Adipocyte (in vitro differentiated cells): ENCODE results near the gene LHX6.
A peak's percentile ranks its signal among the peaks of the same experiment; 100 is the strongest.

ENCODE experiments used
- DNase-seq: peaks from one replicate; pipeline ENCODE4 v3.0.0-alpha.2; 2015; ENCODE audit warnings: low read depth
- H3K27me3 ChIP-seq: replicated peaks from 2 replicates; pipeline ENCODE4 v1.7.0; 2013; ENCODE audit warnings: mild to moderate bottlenecking, low read length, moderate library complexity; ENCODE audit not compliant: control insufficient read depth, insufficient read depth
- H3K36me3 ChIP-seq: 2 replicates; pipeline ENCODE4 v1.7.0; 2013; ENCODE audit warnings: low read length, mild to moderate bottlenecking, moderate library complexity; ENCODE audit not compliant: control insufficient read depth, insufficient read depth, severe bottlenecking
- H3K4me1 ChIP-seq: 2 replicates; pipeline ENCODE4 v1.7.0; 2013; ENCODE audit warnings: mild to moderate bottlenecking, low read length, moderate library complexity; ENCODE audit not compliant: control insufficient read depth, insufficient read depth
- H3K4me3 ChIP-seq: 2 replicates; pipeline ENCODE4 v1.7.0; 2013; ENCODE audit warnings: mild to moderate bottlenecking, low read length, moderate library complexity
- H3K9ac ChIP-seq: 2 replicates; pipeline ENCODE4 v1.7.0; 2013; ENCODE audit warnings: mild to moderate bottlenecking, low read length, moderate library complexity
- H3K9me3 ChIP-seq: 2 replicates; pipeline ENCODE4 v1.7.0; 2013; ENCODE audit warnings: mild to moderate bottlenecking, low read length, moderate library complexity; ENCODE audit not compliant: control insufficient read depth

LHX6 gene

DNA sequence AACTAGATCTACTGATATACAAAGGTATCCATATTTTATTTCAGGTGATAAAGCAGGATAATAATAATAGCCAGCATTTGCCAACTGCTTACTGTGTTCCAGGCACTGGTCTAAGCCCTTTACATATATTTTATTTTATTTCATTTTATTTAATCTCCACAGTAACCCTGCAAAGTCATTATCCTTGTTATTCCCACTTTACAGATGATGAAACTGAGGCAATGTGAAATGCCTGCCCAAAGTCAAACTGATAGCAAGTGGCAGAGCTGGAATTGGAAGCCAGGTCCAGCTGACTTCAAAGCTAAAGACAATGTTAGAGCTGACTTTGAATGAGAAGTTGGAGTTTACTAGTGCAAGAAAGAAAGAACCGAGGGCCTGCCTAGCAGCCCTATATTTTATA, 44.2 kb downstream of the LHX6 start:
- no peaks in the 10 kb centered on the region for H3K9me3 ChIP-seq
- no peaks in the 10 kb centered on the region for H3K4me1 ChIP-seq
- no peak for DNase-seq
- no peak overlapping the region for H3K4me3 ChIP-seq
- H3K27me3 ChIP-seq = peaks cover 32% of the 10 kb centered on the region
- no peak overlapping the region for H3K9ac ChIP-seq
- no peaks in the 10 kb centered on the region for H3K36me3 ChIP-seq

DNA sequence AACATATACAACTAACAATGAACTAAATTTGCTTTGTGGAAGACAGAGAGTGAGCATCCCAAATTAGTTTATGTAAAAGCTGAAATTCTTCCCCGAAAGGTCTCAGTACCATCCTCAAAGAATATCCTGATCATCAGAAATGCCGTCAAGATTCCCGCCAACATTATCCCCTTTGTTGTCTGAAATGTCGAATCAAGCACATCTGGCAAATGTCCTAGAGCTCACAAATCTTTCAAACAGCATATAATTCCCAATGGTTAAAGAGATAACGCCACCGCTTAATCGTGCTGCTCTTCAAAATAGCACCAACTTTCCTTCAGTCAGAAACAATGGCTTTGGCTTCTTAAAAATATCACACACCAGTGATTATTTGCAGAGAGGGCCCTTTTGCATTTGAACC, 45.3 kb downstream of the LHX6 start:
- DNase-seq = no peak
- Histone ChIP-seq H3K27me3 (peaks cover 32% of the 10 kb centered on the region), H3K36me3 (no peaks in the 10 kb centered on the region), H3K9me3 (no peaks in the 10 kb centered on the region), H3K9ac (no peak overlapping the region), H3K4me1 (no peaks in the 10 kb centered on the region), H3K4me3 (no peak overlapping the region)

DNA sequence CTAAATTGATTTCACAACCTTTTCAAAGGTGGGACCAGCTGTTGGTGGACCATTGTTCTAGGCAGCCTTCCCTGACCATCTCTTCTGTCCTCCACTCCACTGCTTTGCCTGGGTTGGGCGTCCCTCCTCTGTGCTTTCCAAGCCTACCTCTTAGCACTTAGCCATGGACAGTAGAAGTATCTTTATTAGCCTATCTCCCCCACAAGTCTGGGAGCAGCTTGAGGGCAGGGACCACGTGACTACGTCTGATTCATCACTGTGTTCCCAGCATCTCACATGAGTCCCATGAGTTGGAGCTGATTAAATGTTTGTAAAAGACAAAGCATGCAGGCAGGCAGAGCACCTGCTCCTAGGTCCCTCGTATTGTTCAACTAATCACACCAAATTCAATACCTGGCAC, 48.1 kb downstream of the LHX6 start:
- peak; percentile 47 for DNase-seq
- H3K27me3 ChIP-seq = peaks cover 40% of the 10 kb centered on the region
- H3K4me1 ChIP-seq = no peaks in the 10 kb centered on the region
- no peak overlapping the region for H3K4me3 ChIP-seq
- H3K36me3 ChIP-seq = no peaks in the 10 kb centered on the region
- H3K9me3 ChIP-seq = no peaks in the 10 kb centered on the region
- no peak overlapping the region for H3K9ac ChIP-seq

DNA sequence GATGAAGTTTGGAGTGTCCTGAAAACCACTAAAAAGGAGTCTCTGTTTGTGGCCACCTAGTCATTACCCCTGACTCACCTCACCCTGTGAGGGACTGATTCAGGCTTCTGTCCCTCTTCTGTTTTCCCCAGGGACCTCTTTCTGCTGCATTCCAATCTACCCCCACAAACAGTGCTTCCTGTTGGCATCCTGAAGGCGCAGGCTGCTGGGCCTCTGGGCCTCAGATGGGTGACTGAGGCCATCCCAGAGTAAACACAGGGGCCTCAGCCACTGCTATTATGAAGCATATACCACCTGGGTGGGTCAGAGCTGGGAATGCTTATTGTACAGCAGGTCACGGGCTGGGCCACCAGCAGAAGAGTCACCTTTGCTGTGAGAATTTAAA, 49.1 kb downstream of the LHX6 start:
- Histone ChIP-seq H3K4me1 (no peaks in the 10 kb centered on the region), H3K4me3 (no peak overlapping the region), H3K9me3 (no peaks in the 10 kb centered on the region), H3K27me3 (peaks cover 46% of the 10 kb centered on the region), H3K36me3 (no peaks in the 10 kb centered on the region), H3K9ac (no peak overlapping the region)
- no peak for DNase-seq

DNA sequence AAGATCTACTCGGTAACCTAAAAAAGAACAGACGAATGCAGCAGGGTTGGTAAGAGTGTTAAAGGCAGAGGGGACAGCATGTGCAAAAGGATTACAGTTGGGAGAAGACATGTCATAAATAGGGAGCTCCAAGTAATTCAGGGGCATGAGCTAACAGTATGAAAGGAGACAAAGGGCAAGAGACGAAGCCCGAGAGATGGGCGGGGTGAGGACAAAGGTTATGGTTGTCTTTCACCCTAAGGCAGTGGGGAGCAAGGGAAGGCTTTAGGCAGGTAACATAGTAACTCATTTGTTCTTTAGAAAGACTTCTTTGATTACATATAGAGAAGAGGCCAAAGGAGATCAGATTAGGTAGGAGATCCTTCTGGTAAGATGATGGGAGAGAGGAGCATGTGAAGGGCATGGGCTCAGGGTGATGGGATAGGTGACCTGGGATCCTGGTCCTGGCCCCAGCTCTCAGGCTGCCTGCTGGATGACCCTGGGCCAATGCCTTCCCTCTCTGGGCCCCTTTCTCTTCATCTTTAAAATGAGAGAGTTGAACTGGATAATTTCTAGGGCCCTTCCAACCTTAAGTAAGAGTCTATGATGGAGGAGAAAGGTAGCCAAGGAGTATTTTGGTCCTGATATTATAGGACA, 49.6 kb downstream of the LHX6 start:
- H3K36me3 ChIP-seq = no peaks in the 10 kb centered on the region
- H3K27me3 ChIP-seq = peaks cover 46% of the 10 kb centered on the region
- no peak overlapping the region for H3K4me3 ChIP-seq
- DNase-seq = no peak
- H3K9me3 ChIP-seq = no peaks in the 10 kb centered on the region
- H3K4me1 ChIP-seq = no peaks in the 10 kb centered on the region
- no peak overlapping the region for H3K9ac ChIP-seq

DNA sequence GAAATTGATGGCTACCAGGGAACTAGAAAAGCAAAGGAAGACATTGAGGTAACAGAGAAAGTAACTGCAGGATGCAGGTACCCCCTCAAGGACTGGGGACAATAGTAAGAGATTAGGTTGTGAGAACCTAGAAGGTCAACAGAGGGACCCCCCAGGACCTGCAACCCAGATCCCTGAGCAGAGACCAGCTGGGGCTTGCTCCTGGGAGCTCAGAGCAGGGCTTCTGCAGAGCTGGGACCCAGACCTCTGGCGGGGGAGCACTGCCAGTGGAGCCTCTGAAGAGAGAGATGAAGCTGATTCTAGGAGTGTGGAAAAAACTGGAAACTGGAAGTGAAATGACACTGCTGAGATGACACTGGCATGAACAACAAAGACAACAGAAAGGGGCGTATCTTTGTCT, 51.8 kb downstream of the LHX6 start:
- no peak for DNase-seq
- no peaks in the 10 kb centered on the region for H3K4me1 ChIP-seq
- H3K27me3 ChIP-seq = peaks cover 43% of the 10 kb centered on the region
- no peak overlapping the region for H3K4me3 ChIP-seq
- no peaks in the 10 kb centered on the region for H3K36me3 ChIP-seq
- no peak overlapping the region for H3K9ac ChIP-seq
- H3K9me3 ChIP-seq = no peaks in the 10 kb centered on the region

DNA sequence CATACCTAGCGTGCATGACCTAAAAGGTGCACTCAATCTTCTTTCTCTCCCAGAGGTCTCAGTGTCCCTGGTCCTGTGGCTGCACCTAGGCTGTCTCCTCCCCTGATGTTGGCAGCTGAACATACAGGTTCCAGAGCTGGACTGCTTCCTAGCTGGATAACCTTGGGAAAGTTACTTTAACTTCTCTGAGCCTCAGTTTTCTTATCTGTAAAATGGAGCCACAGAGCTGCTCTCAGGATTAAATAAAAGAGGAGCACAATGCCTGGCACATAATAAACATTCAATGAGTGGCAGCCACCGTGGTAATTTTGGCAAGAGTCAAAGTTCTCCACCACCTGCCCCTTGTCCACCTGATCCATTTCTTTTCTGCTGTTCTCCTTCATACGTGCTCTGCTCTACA, 55.1 kb downstream of the LHX6 start:
- Histone ChIP-seq H3K27me3 (peaks cover 49% of the 10 kb centered on the region), H3K9me3 (no peaks in the 10 kb centered on the region), H3K9ac (no peak overlapping the region), H3K36me3 (no peaks in the 10 kb centered on the region), H3K4me1 (no peaks in the 10 kb centered on the region), H3K4me3 (no peak overlapping the region)
- no peak for DNase-seq

DNA sequence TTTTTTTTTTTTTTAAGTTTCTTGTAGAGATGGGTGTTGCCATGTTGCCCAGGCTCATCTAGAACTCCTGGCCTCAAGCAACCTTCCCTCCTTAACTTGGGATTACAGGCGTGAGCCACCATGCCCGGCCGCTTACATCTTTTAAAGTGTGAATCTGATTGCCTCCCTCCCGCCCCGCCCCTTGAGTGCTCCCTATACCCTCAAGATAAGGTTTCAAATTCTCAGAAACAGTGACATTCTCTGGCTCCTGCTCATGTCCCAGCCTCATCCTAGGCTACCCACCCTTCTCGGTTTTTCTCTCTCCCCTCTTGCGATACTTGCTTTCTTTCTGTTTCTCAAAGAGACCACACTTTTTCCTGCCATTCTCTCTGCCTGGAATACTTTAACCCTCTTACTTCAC, 56.6 kb downstream of the LHX6 start:
- Histone ChIP-seq H3K4me3 (no peak overlapping the region), H3K9me3 (no peaks in the 10 kb centered on the region), H3K4me1 (no peaks in the 10 kb centered on the region), H3K36me3 (no peaks in the 10 kb centered on the region), H3K27me3 (peaks cover 47% of the 10 kb centered on the region), H3K9ac (no peak overlapping the region)
- no peak for DNase-seq

DNA sequence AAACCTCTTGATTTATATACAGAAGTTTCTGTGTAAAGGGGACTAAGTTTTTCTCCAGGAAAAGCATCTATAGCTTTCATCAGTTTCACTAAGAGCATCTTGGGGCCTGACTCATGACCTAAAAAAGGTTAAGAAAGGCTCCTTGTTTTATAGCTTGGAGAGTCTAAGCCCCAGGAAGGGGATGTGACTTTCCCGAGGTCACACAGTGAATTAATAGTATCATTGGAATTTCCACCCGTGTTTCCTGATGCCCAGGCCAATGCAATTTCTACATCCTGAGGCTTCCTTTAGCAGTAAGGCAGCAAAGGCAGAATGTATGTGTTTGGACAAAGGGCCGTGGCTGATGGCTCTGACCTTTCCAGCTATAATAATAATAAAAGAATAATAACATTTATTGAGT, 60.4 kb downstream of the LHX6 start:
- Histone ChIP-seq H3K36me3 (no peaks in the 10 kb centered on the region), H3K4me3 (no peak overlapping the region), H3K9me3 (no peaks in the 10 kb centered on the region), H3K4me1 (no peaks in the 10 kb centered on the region), H3K27me3 (peaks cover 34% of the 10 kb centered on the region), H3K9ac (no peak overlapping the region)
- no peak for DNase-seq

DNA sequence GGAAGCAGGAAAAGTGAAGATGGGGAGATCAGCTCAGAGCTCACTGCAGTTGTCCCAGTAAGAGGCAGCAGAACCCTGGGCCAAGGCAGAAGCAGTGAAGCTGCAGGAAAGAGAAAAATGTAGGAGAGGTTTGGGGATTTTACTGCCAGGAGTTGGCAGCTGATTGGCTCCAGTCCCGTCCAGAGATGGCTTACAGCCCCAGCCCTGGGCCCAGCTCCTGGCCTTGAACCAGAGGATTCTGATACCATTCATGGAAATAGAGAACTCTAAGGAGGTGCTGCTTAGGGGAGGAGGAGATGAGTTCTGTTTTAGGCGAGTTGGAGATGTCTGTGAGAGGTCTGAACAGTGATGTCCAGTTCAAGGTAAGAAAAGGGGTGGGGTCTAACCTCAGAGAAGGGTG, 64.5 kb downstream of the LHX6 start:
- H3K27me3 ChIP-seq = peaks cover 18% of the 10 kb centered on the region
- H3K36me3 ChIP-seq = no peaks in the 10 kb centered on the region
- H3K4me3 ChIP-seq = no peak overlapping the region
- no peak overlapping the region for H3K9ac ChIP-seq
- DNase-seq = no peak
- H3K4me1 ChIP-seq = no peaks in the 10 kb centered on the region
- H3K9me3 ChIP-seq = peaks cover 9% of the 10 kb centered on the region

DNA sequence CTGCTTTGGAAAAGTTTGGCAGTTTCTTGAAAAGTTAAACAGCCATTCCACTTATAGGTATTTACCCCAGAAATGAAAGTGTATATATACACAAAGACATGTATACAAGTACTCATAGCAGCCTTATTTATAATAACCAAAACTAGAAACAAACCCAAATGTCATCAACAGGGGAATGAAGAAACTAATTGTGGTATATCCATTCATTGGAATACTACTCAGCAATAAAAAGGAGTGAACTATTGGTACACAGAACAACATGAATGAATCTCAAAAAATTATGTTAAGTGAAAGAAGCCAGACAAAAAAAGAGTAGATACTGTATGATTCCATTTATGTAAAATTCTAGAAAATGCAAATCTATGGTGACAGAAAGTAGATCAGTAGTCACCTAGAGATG, 66.3 kb downstream of the LHX6 start:
- Histone ChIP-seq H3K4me1 (peaks cover 8% of the 10 kb centered on the region), H3K9ac (no peak overlapping the region), H3K4me3 (no peak overlapping the region), H3K9me3 (peaks cover 9% of the 10 kb centered on the region), H3K27me3 (peaks cover 18% of the 10 kb centered on the region), H3K36me3 (no peaks in the 10 kb centered on the region)
- no peak for DNase-seq

DNA sequence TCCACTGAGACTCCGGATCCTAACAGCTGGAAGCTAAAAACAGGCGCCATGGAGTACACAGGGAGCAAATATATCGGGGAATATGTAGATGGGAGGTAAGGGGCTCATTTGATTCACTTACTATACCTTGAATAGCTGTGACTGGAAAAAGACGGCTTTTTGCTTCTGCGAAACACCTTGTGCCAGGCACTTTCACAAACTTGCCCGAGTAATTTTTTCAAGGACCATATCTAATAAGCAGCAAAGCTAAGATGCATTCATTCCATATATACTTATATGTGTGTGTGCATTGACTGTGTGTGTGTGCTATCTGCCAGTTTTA, 68.9 kb downstream of the LHX6 start:
- peak overlapping the region; percentile 95 for H3K9ac ChIP-seq
- H3K4me3 ChIP-seq = peak overlapping the region; percentile 92
- H3K4me1 ChIP-seq = peaks cover 13% of the 10 kb centered on the region
- no peaks in the 10 kb centered on the region for H3K36me3 ChIP-seq
- peaks cover 9% of the 10 kb centered on the region for H3K9me3 ChIP-seq
- peaks cover 4% of the 10 kb centered on the region for H3K27me3 ChIP-seq
- no peak for DNase-seq
